Liver (tissue), 3 donors: ENCODE results near the gene CD81.

Source experiments
- FOXA1 ChIP-seq: IDR thresholded peaks from 2 replicates; pipeline ENCODE4 v1.6.1; 2016; ENCODE audit warnings: antibody characterized with exemption
- HNF4A ChIP-seq, 2 donors: conservative IDR thresholded peaks; 2 replicates each; pipeline ENCODE4 v1.6.1; 2016; ENCODE audit warnings: antibody characterized with exemption in 2 of 2, mild to moderate bottlenecking in 2 of 2
- JUND ChIP-seq, 2 donors: IDR thresholded peaks; 2 replicates each; pipeline ENCODE4 v1.6.1; 2016; ENCODE audit warnings: antibody characterized with exemption in 2 of 2
- RAD21 ChIP-seq, 2 donors: IDR thresholded peaks; 2 replicates each; pipeline ENCODE4 v1.6.1; 2016; ENCODE audit warnings: antibody characterized with exemption in 2 of 2, mild to moderate bottlenecking in 2 of 2
- TAF1 ChIP-seq: conservative IDR thresholded peaks from 2 replicates; pipeline ENCODE4 v1.6.1; 2016; ENCODE audit warnings: antibody characterized with exemption, mild to moderate bottlenecking
- TF ChIP-seq, protein P1 (sequence below): fragments of 150-350 bp; IDR thresholded peaks from 2 replicates; pipeline ENCODE4 v1.5.1; 2017; ENCODE audit warnings: improper control_type of control experiment, low read depth, low read length; ENCODE audit not compliant: missing input control
- TF ChIP-seq, protein P2 (sequence below): IDR thresholded peaks from 2 replicates; pipeline ENCODE4 v1.6.1; 2016; ENCODE audit warnings: antibody characterized with exemption
- TF ChIP-seq, protein P3 (sequence below): IDR thresholded peaks from 2 replicates; pipeline ENCODE4 v1.6.1; 2016; ENCODE audit warnings: antibody characterized with exemption, mild to moderate bottlenecking
- TF ChIP-seq, protein P4 (sequence below): IDR thresholded peaks from 2 replicates; pipeline ENCODE4 v1.6.1; 2016; ENCODE audit warnings: antibody characterized with exemption
- TF ChIP-seq, protein P5 (sequence below): IDR thresholded peaks from 2 replicates; pipeline ENCODE4 v1.6.1; 2016; ENCODE audit warnings: antibody characterized with exemption
- donor health status: healthy.
- donor health status: healthy.

DNA sequence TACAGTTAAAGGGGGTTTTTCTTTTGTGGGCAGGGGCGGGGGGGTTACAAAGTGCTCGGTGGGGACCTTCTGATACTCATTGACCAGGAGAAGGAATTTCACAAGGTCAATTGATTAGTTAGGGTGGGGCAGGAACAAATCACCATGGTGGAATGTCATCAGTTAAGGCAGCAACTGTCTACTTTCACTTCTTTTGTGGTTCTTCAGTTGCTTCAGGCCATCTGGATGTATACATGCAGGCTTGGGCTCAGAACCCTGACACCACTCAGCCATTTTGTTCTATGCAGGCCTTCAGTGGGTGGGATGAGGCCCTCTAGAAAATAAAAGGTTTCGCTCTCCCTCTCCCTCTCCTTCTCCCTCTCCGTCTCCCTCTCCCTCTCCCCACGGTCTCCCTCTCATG is 45.7 kb upstream of the CD81 start:
- TF ChIP-seq, protein P1, sequence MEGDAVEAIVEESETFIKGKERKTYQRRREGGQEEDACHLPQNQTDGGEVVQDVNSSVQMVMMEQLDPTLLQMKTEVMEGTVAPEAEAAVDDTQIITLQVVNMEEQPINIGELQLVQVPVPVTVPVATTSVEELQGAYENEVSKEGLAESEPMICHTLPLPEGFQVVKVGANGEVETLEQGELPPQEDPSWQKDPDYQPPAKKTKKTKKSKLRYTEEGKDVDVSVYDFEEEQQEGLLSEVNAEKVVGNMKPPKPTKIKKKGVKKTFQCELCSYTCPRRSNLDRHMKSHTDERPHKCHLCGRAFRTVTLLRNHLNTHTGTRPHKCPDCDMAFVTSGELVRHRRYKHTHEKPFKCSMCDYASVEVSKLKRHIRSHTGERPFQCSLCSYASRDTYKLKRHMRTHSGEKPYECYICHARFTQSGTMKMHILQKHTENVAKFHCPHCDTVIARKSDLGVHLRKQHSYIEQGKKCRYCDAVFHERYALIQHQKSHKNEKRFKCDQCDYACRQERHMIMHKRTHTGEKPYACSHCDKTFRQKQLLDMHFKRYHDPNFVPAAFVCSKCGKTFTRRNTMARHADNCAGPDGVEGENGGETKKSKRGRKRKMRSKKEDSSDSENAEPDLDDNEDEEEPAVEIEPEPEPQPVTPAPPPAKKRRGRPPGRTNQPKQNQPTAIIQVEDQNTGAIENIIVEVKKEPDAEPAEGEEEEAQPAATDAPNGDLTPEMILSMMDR = no peak
- TF ChIP-seq, protein P2, sequence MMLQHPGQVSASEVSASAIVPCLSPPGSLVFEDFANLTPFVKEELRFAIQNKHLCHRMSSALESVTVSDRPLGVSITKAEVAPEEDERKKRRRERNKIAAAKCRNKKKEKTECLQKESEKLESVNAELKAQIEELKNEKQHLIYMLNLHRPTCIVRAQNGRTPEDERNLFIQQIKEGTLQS = no peak
- TF ChIP-seq TAF1 (no peak), RAD21 (IDR thresholded peaks at IDR 0.05) (no peak), JUND (IDR thresholded peaks at IDR 0.05) (no peak), FOXA1 (no peak), HNF4A (conservative IDR thresholded peaks at IDR 0.05) (no peak)
- TF ChIP-seq, protein P3, sequence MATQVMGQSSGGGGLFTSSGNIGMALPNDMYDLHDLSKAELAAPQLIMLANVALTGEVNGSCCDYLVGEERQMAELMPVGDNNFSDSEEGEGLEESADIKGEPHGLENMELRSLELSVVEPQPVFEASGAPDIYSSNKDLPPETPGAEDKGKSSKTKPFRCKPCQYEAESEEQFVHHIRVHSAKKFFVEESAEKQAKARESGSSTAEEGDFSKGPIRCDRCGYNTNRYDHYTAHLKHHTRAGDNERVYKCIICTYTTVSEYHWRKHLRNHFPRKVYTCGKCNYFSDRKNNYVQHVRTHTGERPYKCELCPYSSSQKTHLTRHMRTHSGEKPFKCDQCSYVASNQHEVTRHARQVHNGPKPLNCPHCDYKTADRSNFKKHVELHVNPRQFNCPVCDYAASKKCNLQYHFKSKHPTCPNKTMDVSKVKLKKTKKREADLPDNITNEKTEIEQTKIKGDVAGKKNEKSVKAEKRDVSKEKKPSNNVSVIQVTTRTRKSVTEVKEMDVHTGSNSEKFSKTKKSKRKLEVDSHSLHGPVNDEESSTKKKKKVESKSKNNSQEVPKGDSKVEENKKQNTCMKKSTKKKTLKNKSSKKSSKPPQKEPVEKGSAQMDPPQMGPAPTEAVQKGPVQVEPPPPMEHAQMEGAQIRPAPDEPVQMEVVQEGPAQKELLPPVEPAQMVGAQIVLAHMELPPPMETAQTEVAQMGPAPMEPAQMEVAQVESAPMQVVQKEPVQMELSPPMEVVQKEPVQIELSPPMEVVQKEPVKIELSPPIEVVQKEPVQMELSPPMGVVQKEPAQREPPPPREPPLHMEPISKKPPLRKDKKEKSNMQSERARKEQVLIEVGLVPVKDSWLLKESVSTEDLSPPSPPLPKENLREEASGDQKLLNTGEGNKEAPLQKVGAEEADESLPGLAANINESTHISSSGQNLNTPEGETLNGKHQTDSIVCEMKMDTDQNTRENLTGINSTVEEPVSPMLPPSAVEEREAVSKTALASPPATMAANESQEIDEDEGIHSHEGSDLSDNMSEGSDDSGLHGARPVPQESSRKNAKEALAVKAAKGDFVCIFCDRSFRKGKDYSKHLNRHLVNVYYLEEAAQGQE = no peak
- TF ChIP-seq, protein P4, sequence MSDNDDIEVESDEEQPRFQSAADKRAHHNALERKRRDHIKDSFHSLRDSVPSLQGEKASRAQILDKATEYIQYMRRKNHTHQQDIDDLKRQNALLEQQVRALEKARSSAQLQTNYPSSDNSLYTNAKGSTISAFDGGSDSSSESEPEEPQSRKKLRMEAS = no peak
- TF ChIP-seq, protein P5, sequence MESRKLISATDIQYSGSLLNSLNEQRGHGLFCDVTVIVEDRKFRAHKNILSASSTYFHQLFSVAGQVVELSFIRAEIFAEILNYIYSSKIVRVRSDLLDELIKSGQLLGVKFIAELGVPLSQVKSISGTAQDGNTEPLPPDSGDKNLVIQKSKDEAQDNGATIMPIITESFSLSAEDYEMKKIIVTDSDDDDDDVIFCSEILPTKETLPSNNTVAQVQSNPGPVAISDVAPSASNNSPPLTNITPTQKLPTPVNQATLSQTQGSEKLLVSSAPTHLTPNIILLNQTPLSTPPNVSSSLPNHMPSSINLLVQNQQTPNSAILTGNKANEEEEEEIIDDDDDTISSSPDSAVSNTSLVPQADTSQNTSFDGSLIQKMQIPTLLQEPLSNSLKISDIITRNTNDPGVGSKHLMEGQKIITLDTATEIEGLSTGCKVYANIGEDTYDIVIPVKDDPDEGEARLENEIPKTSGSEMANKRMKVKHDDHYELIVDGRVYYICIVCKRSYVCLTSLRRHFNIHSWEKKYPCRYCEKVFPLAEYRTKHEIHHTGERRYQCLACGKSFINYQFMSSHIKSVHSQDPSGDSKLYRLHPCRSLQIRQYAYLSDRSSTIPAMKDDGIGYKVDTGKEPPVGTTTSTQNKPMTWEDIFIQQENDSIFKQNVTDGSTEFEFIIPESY = no peak
